ENCODE data around the gene HMGB4. TPM values are rescaled to one million over a fixed set of nuclear protein-coding genes. Genes with fewer than 3 reads are reported as not detected.

Gene HMGB4
- total and polyA plus RNA-seq, 9 donors, result not detected

GRCh38 chr1:33866281-33866680 is 2.4 kb downstream of the HMGB4 start:
- Histone ChIP-seq H3K27ac (no peak overlapping the region), H3K4me1 (ENCODE audit: insufficient read depth) (no peaks in the 10 kb centered on the region), H3K9me3 (no peaks in the 10 kb centered on the region), H3K36me3 (no peaks in the 10 kb centered on the region), H3K4me3 (no peak overlapping the region), H3K27me3 (no peaks in the 10 kb centered on the region)
- DNase-seq, result no peak
- WGBS, 3 donors, result 39 to 46% (median 44%) methylated on average over 6 of the region's 6 CpGs
- TF ChIP-seq CTCF (IDR thresholded peaks at IDR 0.05) (no peak), EP300 (IDR thresholded peaks at IDR 0.05) (no peak), POLR2A (IDR thresholded peaks at IDR 0.05) (no peak)
- intact Hi-C loops (cut with DNase I), result no loop called here

- no peak overlapping the region for H3K4me3 ChIP-seq
- TF ChIP-seq CTCF (IDR thresholded peaks at IDR 0.05) (no peak), EP300 (IDR thresholded peaks at IDR 0.05) (no peak), POLR2A (IDR thresholded peaks at IDR 0.05) (no peak)
- H3K36me3 ChIP-seq, result no peaks in the 10 kb centered on the region
- WGBS, 3 donors, result 55 to 81% (median 79%) methylated on average over 1 of the region's 1 CpG
- no peaks in the 10 kb centered on the region for H3K27me3 ChIP-seq
- intact Hi-C loops (cut with DNase I), result no loop called here
- no peak overlapping the region for H3K27ac ChIP-seq
- no peaks in the 10 kb centered on the region for H3K4me1 ChIP-seq (ENCODE audit: insufficient read depth)
- no peak for DNase-seq
- no peaks in the 10 kb centered on the region for H3K9me3 ChIP-seq
These were observed 3.8 kb downstream of the HMGB4 start for GRCh38 chr1:33867684-33868083.

- no peak for DNase-seq
- no peak overlapping the region for H3K27ac ChIP-seq
- no peaks in the 10 kb centered on the region for H3K27me3 ChIP-seq
- intact Hi-C loops (cut with DNase I), result no loop called here
- no peaks in the 10 kb centered on the region for H3K9me3 ChIP-seq
- TF ChIP-seq POLR2A (IDR thresholded peaks at IDR 0.05), result no peak
- TF ChIP-seq CTCF (IDR thresholded peaks at IDR 0.05), result no peak
- no peak for TF ChIP-seq EP300 (IDR thresholded peaks at IDR 0.05)
- H3K4me1 ChIP-seq (ENCODE audit: insufficient read depth), result no peaks in the 10 kb centered on the region
- no peaks in the 10 kb centered on the region for H3K36me3 ChIP-seq
- H3K4me3 ChIP-seq, result no peak overlapping the region
These were observed 8.4 kb downstream of the HMGB4 start for GRCh38 chr1:33872275-33872674.

- WGBS, 3 donors, result 55 to 64% (median 61%) methylated on average over 2 of the region's 2 CpGs
- no peaks in the 10 kb centered on the region for H3K9me3 ChIP-seq
- no peaks in the 10 kb centered on the region for H3K36me3 ChIP-seq
- H3K4me1 ChIP-seq (ENCODE audit: insufficient read depth), result no peaks in the 10 kb centered on the region
- DNase-seq, result no peak
- TF ChIP-seq EP300 (IDR thresholded peaks at IDR 0.05) (no peak), CTCF (IDR thresholded peaks at IDR 0.05) (no peak), POLR2A (IDR thresholded peaks at IDR 0.05) (no peak)
- H3K4me3 ChIP-seq, result no peak overlapping the region
- no peaks in the 10 kb centered on the region for H3K27me3 ChIP-seq
- intact Hi-C loops (cut with DNase I), result no loop called here
- no peak overlapping the region for H3K27ac ChIP-seq
These were observed 8.8 kb downstream of the HMGB4 start for GRCh38 chr1:33872683-33873082.

GRCh38 chr1:33874636-33875035 is 10.8 kb downstream of the HMGB4 start:
- no peaks in the 10 kb centered on the region for H3K27me3 ChIP-seq
- H3K4me1 ChIP-seq (ENCODE audit: insufficient read depth), result no peaks in the 10 kb centered on the region
- no peak overlapping the region for H3K27ac ChIP-seq
- TF ChIP-seq POLR2A (IDR thresholded peaks at IDR 0.05) (no peak), EP300 (IDR thresholded peaks at IDR 0.05) (no peak), CTCF (IDR thresholded peaks at IDR 0.05) (no peak)
- H3K36me3 ChIP-seq, result no peaks in the 10 kb centered on the region
- no peak for DNase-seq
- intact Hi-C loops (cut with DNase I), result no loop called here
- no peak overlapping the region for H3K4me3 ChIP-seq
- H3K9me3 ChIP-seq, result no peaks in the 10 kb centered on the region
- WGBS, 3 donors, result 83 to 90% (median 83%) methylated on average over 7 of the region's 7 CpGs
